Hepatocyte (in vitro differentiated cells): ENCODE measurements around the gene REP15.

Experiments
- EZH2 ChIP-seq: fragments of 200-600 bp; sonication (generic); IDR thresholded peaks from 2 replicates; pipeline ENCODE4 v1.6.1; 2016; ENCODE audit warnings: antibody characterized with exemption, mild to moderate bottlenecking, borderline replicate concordance
- TF ChIP-seq, protein P1 (sequence below): fragments of 200-600 bp; sonication (generic); IDR thresholded peaks from 2 replicates; pipeline ENCODE4 v1.5.1; 2016; ENCODE audit warnings: antibody characterized with exemption, mild to moderate bottlenecking; ENCODE audit not compliant: poor library complexity

DNA sequence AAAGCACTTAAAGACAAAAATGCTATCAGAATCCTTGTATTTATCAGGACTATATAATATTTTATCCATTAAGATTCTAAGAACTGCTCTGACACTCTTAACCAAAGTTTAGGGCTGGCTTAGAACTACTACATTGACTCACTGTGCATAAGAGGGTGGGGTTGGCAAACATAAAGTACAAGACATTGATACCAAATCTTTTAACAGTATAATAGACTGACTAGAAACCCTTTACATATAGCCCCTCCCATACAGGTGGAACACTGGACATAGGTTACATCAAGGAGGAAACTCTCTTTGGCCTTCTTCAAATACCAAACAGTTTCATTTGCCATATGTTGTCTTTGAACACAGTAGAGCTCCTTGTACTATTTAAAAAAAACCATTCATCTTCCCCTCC, 15.6 kb upstream of the REP15 start:
- TF ChIP-seq, protein P1, sequence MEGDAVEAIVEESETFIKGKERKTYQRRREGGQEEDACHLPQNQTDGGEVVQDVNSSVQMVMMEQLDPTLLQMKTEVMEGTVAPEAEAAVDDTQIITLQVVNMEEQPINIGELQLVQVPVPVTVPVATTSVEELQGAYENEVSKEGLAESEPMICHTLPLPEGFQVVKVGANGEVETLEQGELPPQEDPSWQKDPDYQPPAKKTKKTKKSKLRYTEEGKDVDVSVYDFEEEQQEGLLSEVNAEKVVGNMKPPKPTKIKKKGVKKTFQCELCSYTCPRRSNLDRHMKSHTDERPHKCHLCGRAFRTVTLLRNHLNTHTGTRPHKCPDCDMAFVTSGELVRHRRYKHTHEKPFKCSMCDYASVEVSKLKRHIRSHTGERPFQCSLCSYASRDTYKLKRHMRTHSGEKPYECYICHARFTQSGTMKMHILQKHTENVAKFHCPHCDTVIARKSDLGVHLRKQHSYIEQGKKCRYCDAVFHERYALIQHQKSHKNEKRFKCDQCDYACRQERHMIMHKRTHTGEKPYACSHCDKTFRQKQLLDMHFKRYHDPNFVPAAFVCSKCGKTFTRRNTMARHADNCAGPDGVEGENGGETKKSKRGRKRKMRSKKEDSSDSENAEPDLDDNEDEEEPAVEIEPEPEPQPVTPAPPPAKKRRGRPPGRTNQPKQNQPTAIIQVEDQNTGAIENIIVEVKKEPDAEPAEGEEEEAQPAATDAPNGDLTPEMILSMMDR: no peak
- TF ChIP-seq EZH2: no peak
